T-helper 2 cell treated with Interferon-gamma antibody and Interleukin-4, amounts not matched to agents 5 μg/mL and 100 μg/mL, for 36 hours (primary cell): ENCODE results near the gene PRPH2.
"Not testable (repeated sequence)": the region's sequence is repeated elsewhere in the genome, so short reads cannot be mapped to it uniquely, and the experiment has no call there.

Experiments used
- DNase-seq: peaks from one replicate; pipeline ENCODE4 v3.0.0; 2021; ENCODE audit warnings: low spot score
- H3K27ac Mint-ChIP-seq: one replicate; pipeline ENCODE4 v1.8.0; 2021; ENCODE audit warnings: mild to moderate bottlenecking, mixed read lengths
- H3K27me3 Mint-ChIP-seq: one replicate; pipeline ENCODE4 v1.8.0; 2021; ENCODE audit warnings: low read depth, mixed read lengths
- H3K36me3 Mint-ChIP-seq: one replicate; pipeline ENCODE4 v1.8.0; 2021; ENCODE audit warnings: low read depth, mixed read lengths
- H3K4me1 Mint-ChIP-seq: one replicate; pipeline ENCODE4 v1.8.0; 2021; ENCODE audit warnings: low read depth, mixed read lengths
- H3K4me3 Mint-ChIP-seq: one replicate; pipeline ENCODE4 v1.8.0; 2022; ENCODE audit warnings: mild to moderate bottlenecking, moderate library complexity, mixed read lengths
- H3K9me3 Mint-ChIP-seq: one replicate; pipeline ENCODE4 v1.8.0; 2021; ENCODE audit warnings: mixed read lengths

The PRPH2 gene

GRCh38 chr6:42748203-42748898 is 26.0 kb upstream of the PRPH2 start:
- no peaks in the 10 kb centered on the region for H3K27me3 Mint-ChIP-seq
- H3K27ac Mint-ChIP-seq: peak overlapping the region; percentile 100
- H3K9me3 Mint-ChIP-seq: no peaks in the 10 kb centered on the region
- peak overlapping the region; percentile 100 for H3K4me3 Mint-ChIP-seq
- H3K36me3 Mint-ChIP-seq: peaks cover 21% of the 10 kb centered on the region
- no peak for DNase-seq
- peaks cover 23% of the 10 kb centered on the region for H3K4me1 Mint-ChIP-seq

GRCh38 chr6:42746463-42747391 is 24.3 kb upstream of the PRPH2 start:
- Mint-ChIP-seq H3K9me3 (no peaks in the 10 kb centered on the region), H3K27ac (peak overlapping the region; percentile 100), H3K4me1 (peaks cover 26% of the 10 kb centered on the region), H3K4me3 (peak overlapping the region; percentile 100), H3K36me3 (peaks cover 21% of the 10 kb centered on the region), H3K27me3 (no peaks in the 10 kb centered on the region)
- peak; percentile 84 for DNase-seq

GRCh38 chr6:42745640-42746462 is 23.5 kb upstream of the PRPH2 start, which contains the start of gene TBCC:
Gene TBCC, minus strand, starts transcription at chr6:42746103. Its CDS starts 30 bp downstream, at chr6:42746073.
- peak; percentile 91 for DNase-seq
- Mint-ChIP-seq H3K36me3 (peaks cover 21% of the 10 kb centered on the region), H3K4me1 (peaks cover 26% of the 10 kb centered on the region), H3K4me3 (peak within 1 kb of the TSS; percentile 100), H3K9me3 (no peaks in the 10 kb centered on the region), H3K27ac (peak within 1 kb of the TSS; percentile 100), H3K27me3 (no peaks in the 10 kb centered on the region)

- H3K27ac Mint-ChIP-seq: peak overlapping the region; percentile 100
- peak overlapping the region; percentile 100 for H3K4me3 Mint-ChIP-seq
- peaks cover 26% of the 10 kb centered on the region for H3K4me1 Mint-ChIP-seq
Measured at GRCh38 chr6:42745083-42745639, 22.8 kb upstream of the PRPH2 start.

GRCh38 chr6:42744351-42744893 is 22.0 kb upstream of the PRPH2 start:
- Mint-ChIP-seq H3K27me3 (peaks cover 2% of the 10 kb centered on the region), H3K36me3 (peaks cover 17% of the 10 kb centered on the region), H3K4me3 (peak overlapping the region; percentile 100), H3K9me3 (no peaks in the 10 kb centered on the region), H3K4me1 (peaks cover 26% of the 10 kb centered on the region), H3K27ac (peak overlapping the region; percentile 100)
- no peak for DNase-seq

More at GRCh38 chr6:42745083-42745639, 22.8 kb upstream of the PRPH2 start:
- Mint-ChIP-seq H3K27me3 (no peaks in the 10 kb centered on the region), H3K36me3 (peaks cover 18% of the 10 kb centered on the region), H3K9me3 (no peaks in the 10 kb centered on the region)
- DNase-seq: peak; percentile 31

GRCh38 chr6:42742116-42742894 is 19.9 kb upstream of the PRPH2 start:
- Mint-ChIP-seq H3K27ac (no peak overlapping the region), H3K4me1 (peaks cover 10% of the 10 kb centered on the region), H3K9me3 (no peaks in the 10 kb centered on the region), H3K4me3 (peak overlapping the region; percentile 12), H3K36me3 (peaks cover 12% of the 10 kb centered on the region), H3K27me3 (peaks cover 12% of the 10 kb centered on the region)
- DNase-seq: no peak

GRCh38 chr6:42740725-42741124 is 18.3 kb upstream of the PRPH2 start:
- no peak overlapping the region for H3K27ac Mint-ChIP-seq
- H3K27me3 Mint-ChIP-seq: peaks cover 12% of the 10 kb centered on the region
- no peak overlapping the region for H3K4me3 Mint-ChIP-seq
- DNase-seq: no peak
- H3K9me3 Mint-ChIP-seq: no peaks in the 10 kb centered on the region
- H3K36me3 Mint-ChIP-seq: peaks cover 10% of the 10 kb centered on the region
- peaks cover 8% of the 10 kb centered on the region for H3K4me1 Mint-ChIP-seq

- Mint-ChIP-seq H3K27me3 (peaks cover 12% of the 10 kb centered on the region), H3K36me3 (no peaks in the 10 kb centered on the region), H3K27ac (no peak overlapping the region), H3K4me3 (no peak overlapping the region), H3K4me1 (no peaks in the 10 kb centered on the region), H3K9me3 (no peaks in the 10 kb centered on the region)
- no peak for DNase-seq
Measured at GRCh38 chr6:42735976-42736375, 13.6 kb upstream of the PRPH2 start.

- not testable (repeated sequence) for H3K27ac Mint-ChIP-seq, H3K27me3 Mint-ChIP-seq, H3K36me3 Mint-ChIP-seq, H3K9me3 Mint-ChIP-seq, H3K4me3 Mint-ChIP-seq, DNase-seq, H3K4me1 Mint-ChIP-seq
Measured at GRCh38 chr6:42733867-42734481, 11.6 kb upstream of the PRPH2 start.

GRCh38 chr6:42729731-42730130 is 7.3 kb upstream of the PRPH2 start:
- no peaks in the 10 kb centered on the region for H3K36me3 Mint-ChIP-seq
- no peak overlapping the region for H3K4me3 Mint-ChIP-seq
- no peak for DNase-seq
- H3K9me3 Mint-ChIP-seq: no peaks in the 10 kb centered on the region
- no peaks in the 10 kb centered on the region for H3K27me3 Mint-ChIP-seq
- no peak overlapping the region for H3K27ac Mint-ChIP-seq
- H3K4me1 Mint-ChIP-seq: peaks cover 15% of the 10 kb centered on the region

GRCh38 chr6:42727627-42728026 is 5.2 kb upstream of the PRPH2 start:
- no peak for DNase-seq

GRCh38 chr6:42727087-42727611 is 4.8 kb upstream of the PRPH2 start:
- H3K27ac Mint-ChIP-seq: peak overlapping the region; percentile 95
- no peaks in the 10 kb centered on the region for H3K27me3 Mint-ChIP-seq
- DNase-seq: no peak
- no peaks in the 10 kb centered on the region for H3K36me3 Mint-ChIP-seq
- H3K4me3 Mint-ChIP-seq: peak overlapping the region; percentile 85
- no peaks in the 10 kb centered on the region for H3K9me3 Mint-ChIP-seq
- H3K4me1 Mint-ChIP-seq: peaks cover 15% of the 10 kb centered on the region

More at GRCh38 chr6:42727627-42728026, 5.2 kb upstream of the PRPH2 start:
- H3K9me3 Mint-ChIP-seq: no peaks in the 10 kb centered on the region
- H3K4me1 Mint-ChIP-seq: peaks cover 15% of the 10 kb centered on the region
- no peaks in the 10 kb centered on the region for H3K27me3 Mint-ChIP-seq
- peak overlapping the region; percentile 95 for H3K27ac Mint-ChIP-seq
- peak overlapping the region; percentile 85 for H3K4me3 Mint-ChIP-seq
- H3K36me3 Mint-ChIP-seq: no peaks in the 10 kb centered on the region
